Left ventricle myocardium inferior (tissue), 1 donor: ENCODE data around the gene SYCP1. TPM values are rescaled to one million over a fixed set of nuclear protein-coding genes. Genes with fewer than 3 reads are reported as not detected.
"Not testable (repeated sequence)": the region's sequence is repeated elsewhere in the genome, so short reads cannot be mapped to it uniquely, and the experiment has no call there.

Experiments
- DNase-seq: peaks from one replicate; pipeline ENCODE4 v3.0.0-alpha.2; 2020
- H3K27ac ChIP-seq: fragments of 200-600 bp; replicated peaks from 2 replicates; pipeline ENCODE4 v1.8.0; 2021
- H3K27me3 ChIP-seq: fragments of 200-600 bp; 2 replicates; pipeline ENCODE4 v1.8.0; 2021; ENCODE audit warnings: low read depth
- H3K36me3 ChIP-seq: fragments of 200-600 bp; 2 replicates; pipeline ENCODE4 v1.8.0; 2021
- H3K4me1 ChIP-seq: fragments of 200-600 bp; 2 replicates; pipeline ENCODE4 v1.8.0; 2021
- H3K4me3 ChIP-seq: fragments of 200-600 bp; 2 replicates; pipeline ENCODE4 v1.8.0; 2021; ENCODE audit warnings: mild to moderate bottlenecking, moderate library complexity
- H3K9me3 ChIP-seq: fragments of 200-600 bp; replicated peaks from 2 replicates; pipeline ENCODE4 v1.8.0; 2021
- CTCF ChIP-seq: fragments of 200-600 bp; IDR thresholded peaks from 2 replicates; pipeline ENCODE4 v1.8.0; 2021; ENCODE audit warnings: antibody characterized with exemption, mild to moderate bottlenecking, borderline replicate concordance
- intact Hi-C: fragments of 100-400 bp; cut with micrococcal nuclease; formaldehyde crosslinking; loops from one replicate; pipeline ENCODE4 v1.11.0; 2022
- long read RNA-seq: library from polyadenylated mRNA; unstranded; transcript quantifications from one replicate; pipeline ENCODE4 v2.0.0, GENCODE V29; 2021
- total RNA-seq: library from RNA; stranded (reverse); fragmentation: NEBNext Ultra II Directional; extraction: Animal tissue kit (Norgen Biotek cat#: 25700); gene quantifications from one replicate; pipeline ENCODE4 v1.2.1, GENCODE V29; 2021
- donor health status: DM: no; HTN: yes; CAD: no; lungs with severe emphysema.

Gene SYCP1
- total RNA-seq, result not detected
- long read RNA-seq, result 0 reads

- no peak for TF ChIP-seq CTCF
- intact Hi-C loops, result no loop called here
- no peak for DNase-seq
- peak within 1 kb of the TSS; percentile 41 for H3K4me3 ChIP-seq
- H3K4me1 ChIP-seq, result peaks cover 5% of the 10 kb centered on the region
- H3K27me3 ChIP-seq, result peaks cover 95% of the 10 kb centered on the region
- no peaks in the 10 kb centered on the region for H3K36me3 ChIP-seq
- H3K27ac ChIP-seq, result no peak within 1 kb of the TSS
- no peaks in the 10 kb centered on the region for H3K9me3 ChIP-seq
Measured at GRCh38 chr1:114854693-114855320, at the start of gene SYCP1. TSS of gene SYCP1 (plus strand) at chr1:114854863. CDS start at chr1:114855465, 602 bp downstream.

- H3K27me3 ChIP-seq, result no peaks in the 10 kb centered on the region
- no peak for DNase-seq
- no peak overlapping the region for H3K27ac ChIP-seq
- H3K9me3 ChIP-seq, result peaks cover 22% of the 10 kb centered on the region
- TF ChIP-seq CTCF, result no peak
- no peaks in the 10 kb centered on the region for H3K4me1 ChIP-seq
- intact Hi-C loops, result no loop called here
- no peaks in the 10 kb centered on the region for H3K36me3 ChIP-seq
- no peak overlapping the region for H3K4me3 ChIP-seq
Measured at GRCh38 chr1:114819869-114820268, 34.8 kb upstream of the SYCP1 start.

GRCh38 chr1:114820392-114820791, 34.3 kb upstream of the SYCP1 start:
- Histone ChIP-seq H3K36me3 (no peaks in the 10 kb centered on the region), H3K4me3 (no peak overlapping the region), H3K9me3 (peaks cover 22% of the 10 kb centered on the region), H3K27ac (no peak overlapping the region), H3K27me3 (no peaks in the 10 kb centered on the region), H3K4me1 (no peaks in the 10 kb centered on the region)
- intact Hi-C loops, result no loop called here
- no peak for TF ChIP-seq CTCF
- no peak for DNase-seq

DNA sequence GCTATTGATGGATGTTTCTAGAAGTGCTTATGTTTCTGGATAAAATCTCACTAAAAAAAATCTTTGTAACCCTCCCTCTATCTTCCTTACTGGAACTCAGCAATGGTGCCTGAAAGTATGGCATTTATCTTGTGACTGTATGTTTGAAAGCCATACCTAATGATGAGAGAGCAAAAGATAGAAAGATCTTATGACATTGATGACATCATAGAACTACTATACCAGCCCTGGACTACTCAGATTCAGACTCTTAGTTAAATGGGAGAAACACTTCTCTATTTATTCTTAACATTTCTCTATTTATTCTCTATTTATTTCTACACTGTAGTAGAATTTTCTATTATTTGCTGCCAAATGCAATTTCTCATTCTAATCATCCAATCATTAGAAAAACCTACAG, 32.7 kb upstream of the SYCP1 start:
- intact Hi-C loops, result no loop called here
- DNase-seq, result no peak
- H3K27ac ChIP-seq, result no peak overlapping the region
- no peak overlapping the region for H3K4me3 ChIP-seq
- H3K9me3 ChIP-seq, result peaks cover 28% of the 10 kb centered on the region
- no peak for TF ChIP-seq CTCF
- no peaks in the 10 kb centered on the region for H3K36me3 ChIP-seq
- no peaks in the 10 kb centered on the region for H3K4me1 ChIP-seq
- H3K27me3 ChIP-seq, result peaks cover 4% of the 10 kb centered on the region

GRCh38 chr1:114828251-114828650, 26.4 kb upstream of the SYCP1 start:
- Histone ChIP-seq H3K36me3 (no peaks in the 10 kb centered on the region), H3K4me3 (no peak overlapping the region), H3K27me3 (peaks cover 10% of the 10 kb centered on the region), H3K27ac (no peak overlapping the region), H3K4me1 (no peaks in the 10 kb centered on the region), H3K9me3 (peaks cover 7% of the 10 kb centered on the region)
- intact Hi-C loops, result no loop called here
- no peak for DNase-seq
- no peak for TF ChIP-seq CTCF

DNA sequence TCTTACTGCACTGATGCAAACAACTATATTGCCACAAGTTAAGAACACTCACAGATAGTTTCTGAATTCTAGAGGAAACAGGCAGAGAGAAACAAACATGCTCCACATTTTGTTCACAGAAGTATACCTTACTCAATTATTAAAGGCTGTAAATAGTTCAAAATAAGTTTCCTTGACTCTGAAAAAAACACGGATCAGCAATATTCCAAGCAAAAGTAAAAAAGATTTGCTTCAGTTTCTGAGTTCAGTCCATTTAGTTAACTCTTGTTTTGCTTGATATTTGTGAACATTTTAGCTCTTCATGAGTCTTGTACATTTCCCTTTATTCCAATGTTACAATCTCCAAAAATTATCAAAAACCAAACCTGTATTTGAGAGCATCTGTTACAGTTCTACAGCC, 24.6 kb upstream of the SYCP1 start:
- H3K36me3 ChIP-seq, H3K4me3 ChIP-seq, H3K4me1 ChIP-seq, H3K9me3 ChIP-seq, intact Hi-C loops, DNase-seq, H3K27ac ChIP-seq: not testable (repeated sequence)
- peaks cover 10% of the 10 kb centered on the region for H3K27me3 ChIP-seq
